Measurements from ENCODE around the gene STPG3. TPM values are rescaled to one million over a fixed set of nuclear protein-coding genes. Genes with fewer than 3 reads are reported as not detected.

The STPG3 gene
- total RNA-seq, 1 donor from 2014 or later: not detected

DNA sequence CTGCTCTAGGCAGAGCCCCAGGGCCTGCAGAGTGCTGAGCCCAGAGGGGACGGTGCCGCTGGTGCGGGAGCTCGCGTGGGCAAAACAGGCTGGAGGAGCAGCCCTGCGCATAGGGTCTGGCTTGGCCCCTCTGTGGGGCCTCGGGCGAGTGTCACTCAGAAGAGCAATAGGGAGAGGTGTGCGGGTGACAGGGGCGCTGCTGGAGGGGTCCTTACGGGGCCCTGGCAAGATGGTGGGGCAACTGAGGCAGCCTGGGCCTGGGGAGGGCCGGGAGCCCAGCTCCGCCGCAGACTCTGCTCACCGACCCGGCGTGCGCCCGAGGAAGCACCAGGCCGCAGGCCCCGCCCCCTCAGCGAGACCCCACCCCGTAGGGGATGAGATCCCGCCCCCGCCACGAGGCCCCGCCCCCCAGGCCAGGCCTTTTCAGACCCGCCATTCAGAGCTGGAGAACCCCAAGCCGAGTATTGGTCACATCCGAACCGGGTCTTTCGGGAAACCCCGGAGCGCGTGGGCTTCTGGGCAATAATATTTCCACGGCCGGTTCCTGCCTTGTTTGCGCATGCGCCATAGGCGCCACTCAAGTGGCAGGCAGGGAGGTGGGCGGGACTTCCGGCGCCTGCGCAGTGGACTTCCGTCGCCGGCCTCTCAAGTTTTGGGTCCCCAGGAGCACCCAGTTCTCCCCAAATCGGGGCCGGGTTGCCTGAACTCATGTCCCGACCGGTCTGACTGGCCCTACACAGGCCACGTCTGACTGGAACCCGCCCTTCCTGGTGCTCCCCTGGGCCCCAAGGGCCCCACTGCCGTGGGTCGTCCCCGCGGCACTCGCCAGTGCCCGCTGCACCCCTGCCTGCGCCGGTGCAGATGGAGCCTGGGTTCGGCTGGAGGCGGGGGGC, 27.8 kb upstream of the STPG3 start:
- DNase-seq (peak; percentile 98), ATAC-seq (peak; percentile 88)
- peak overlapping the region; percentile 81 for H3K4me3 ChIP-seq
- H3K36me3 ChIP-seq: no peaks in the 10 kb centered on the region
- peak overlapping the region; percentile 94 for H3K27ac ChIP-seq
- H3K27me3 ChIP-seq: peaks cover 3% of the 10 kb centered on the region
- TF ChIP-seq CTCF (IDR thresholded peaks at IDR 0.05): no peak
- no peaks in the 10 kb centered on the region for H3K9me3 ChIP-seq
- peaks cover 14% of the 10 kb centered on the region for H3K4me1 ChIP-seq
- intact Hi-C loops (cut with DNase I): no loop called here

GRCh38 chr9:137224830-137225694, 26.0 kb upstream of the STPG3 start, which contains the start of gene CYSRT1:
Gene CYSRT1 (plus strand): TSS chr9:137225174. CDS start chr9:137225622, 448 bp downstream.
- Histone ChIP-seq H3K4me3 (peak within 1 kb of the TSS; percentile 81), H3K9me3 (no peaks in the 10 kb centered on the region), H3K27me3 (peaks cover 21% of the 10 kb centered on the region), H3K27ac (peak within 1 kb of the TSS; percentile 94), H3K36me3 (no peaks in the 10 kb centered on the region), H3K4me1 (peaks cover 14% of the 10 kb centered on the region)
- no peak for DNase-seq
- no peak for TF ChIP-seq CTCF (IDR thresholded peaks at IDR 0.05)
- no peak for ATAC-seq
- intact Hi-C loops (cut with DNase I): loop anchor here (5.0 kb wide), 1 partner anchor 108 kb away; no protein-coding TSS in a partner anchor

DNA sequence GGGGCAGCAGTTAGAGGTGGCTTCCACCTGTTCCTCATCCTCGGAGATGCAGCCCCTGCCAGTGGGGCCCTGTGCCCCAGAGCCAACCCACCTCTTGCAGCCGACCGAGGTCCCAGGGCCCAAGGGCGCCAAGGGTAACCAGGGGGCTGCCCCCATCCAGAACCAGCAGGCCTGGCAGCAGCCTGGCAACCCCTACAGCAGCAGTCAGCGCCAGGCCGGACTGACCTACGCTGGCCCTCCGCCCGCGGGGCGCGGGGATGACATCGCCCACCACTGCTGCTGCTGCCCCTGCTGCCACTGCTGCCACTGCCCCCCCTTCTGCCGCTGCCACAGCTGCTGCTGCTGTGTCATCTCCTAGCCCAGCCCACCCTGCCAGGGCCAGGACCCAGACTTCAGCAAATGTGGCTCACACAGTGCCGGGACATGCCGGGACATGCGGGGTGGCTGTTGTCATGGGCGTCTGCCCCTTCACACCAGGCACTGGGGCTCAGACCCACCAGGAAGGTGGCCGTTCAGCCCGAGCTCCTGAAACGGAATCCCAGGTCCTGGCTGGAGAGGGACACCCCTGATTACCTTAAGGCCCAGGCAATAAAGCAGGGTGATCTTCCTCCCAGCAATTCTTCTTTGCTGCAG, 25.3 kb upstream of the STPG3 start:
- no peak for TF ChIP-seq CTCF (IDR thresholded peaks at IDR 0.05)
- Histone ChIP-seq H3K4me1 (peaks cover 14% of the 10 kb centered on the region), H3K27ac (peak overlapping the region; percentile 82), H3K4me3 (no peak overlapping the region), H3K36me3 (no peaks in the 10 kb centered on the region), H3K9me3 (no peaks in the 10 kb centered on the region), H3K27me3 (peaks cover 27% of the 10 kb centered on the region)
- intact Hi-C loops (cut with DNase I): loop anchor here (5.0 kb wide), 1 partner anchor 109 kb away; no protein-coding TSS in a partner anchor
- DNase-seq: no peak
- no peak for ATAC-seq

GRCh38 chr9:137226338-137227053, 24.6 kb upstream of the STPG3 start:
- Histone ChIP-seq H3K4me1 (peaks cover 14% of the 10 kb centered on the region), H3K27ac (peak overlapping the region; percentile 82), H3K27me3 (peaks cover 34% of the 10 kb centered on the region), H3K4me3 (no peak overlapping the region), H3K9me3 (no peaks in the 10 kb centered on the region), H3K36me3 (no peaks in the 10 kb centered on the region)
- intact Hi-C loops (cut with DNase I): loop anchor here (5.0 kb wide), 1 partner anchor 109 kb away; no protein-coding TSS in a partner anchor
- no peak for TF ChIP-seq CTCF (IDR thresholded peaks at IDR 0.05)
- DNase-seq (no peak), ATAC-seq (peak; percentile 6)

All from upper lobe of right lung (tissue), 1 donor.